Measurements from ENCODE around the gene ORM2. TPM values are rescaled to one million over a fixed set of nuclear protein-coding genes. Genes with fewer than 3 reads are reported as not detected.
A peak's percentile ranks its signal among the peaks of the same experiment; 100 is the strongest.

The ORM2 gene
- total and polyA plus RNA-seq, 10 donors = 0.13 to 0.93 (median 0.38) TPM; not detected in 6

- Histone ChIP-seq H3K27me3 (replicated peaks in 1 of 7) (peaks cover 0 to 12% (median 0%) of the 10 kb centered on the region in 7 donors), H3K9me3 (no peaks in the 10 kb centered on the region), H3K4me1 (peaks cover 0 to 15% (median 4%) of the 10 kb centered on the region in 6 donors), H3K4me3 (no peak overlapping the region), H3K36me3 (no peaks in the 10 kb centered on the region), H3K27ac (no peak overlapping the region)
- TF ChIP-seq CTCF (IDR thresholded peaks at IDR 0.05 in 8 of 11, conservative IDR thresholded peaks at IDR 0.05 in 3 of 11) = no peak
- TF ChIP-seq POLR2AphosphoS5 (IDR thresholded peaks at IDR 0.05) = no peak
- TF ChIP-seq POLR2A (IDR thresholded peaks at IDR 0.05) = no peak
- peak; percentile 48 for DNase-seq
- intact Hi-C loops (cut with DNase I; ENCODE audit: low total_unique reads) = no loop called here
- 55 to 85% (median 76%) methylated on average over 15 of the region's 15 CpGs for WGBS, 5 donors
These were observed 41.9 kb upstream of the ORM2 start for GRCh38 chr9:114287763-114288192.

GRCh38 chr9:114288193-114289091 is 41.2 kb upstream of the ORM2 start:
- TF ChIP-seq POLR2A (IDR thresholded peaks at IDR 0.05) = no peak
- no peak for TF ChIP-seq CTCF (IDR thresholded peaks at IDR 0.05 in 8 of 11, conservative IDR thresholded peaks at IDR 0.05 in 3 of 11)
- TF ChIP-seq POLR2AphosphoS5 (IDR thresholded peaks at IDR 0.05) = no peak
- H3K4me1 ChIP-seq = peaks cover 0 to 15% (median 4%) of the 10 kb centered on the region in 6 donors
- H3K36me3 ChIP-seq = no peaks in the 10 kb centered on the region
- intact Hi-C loops (cut with DNase I; ENCODE audit: low total_unique reads) = no loop called here
- DNase-seq = peak; percentile 63
- peaks cover 0 to 12% (median 0%) of the 10 kb centered on the region in 7 donors for H3K27me3 ChIP-seq (replicated peaks in 1 of 7)
- WGBS, 5 donors = 68 to 78% (median 75%) methylated on average over 14 to 23 of the region's 23 CpGs
- H3K4me3 ChIP-seq = no peak overlapping the region
- H3K27ac ChIP-seq = no peak overlapping the region
- no peaks in the 10 kb centered on the region for H3K9me3 ChIP-seq

- DNase-seq = peak; percentile 59
- intact Hi-C loops (cut with DNase I; ENCODE audit: low total_unique reads) = no loop called here
These were observed 40.6 kb upstream of the ORM2 start for GRCh38 chr9:114289106-114289505.

More at GRCh38 chr9:114289106-114289505, 40.6 kb upstream of the ORM2 start:
- H3K27me3 ChIP-seq (replicated peaks in 1 of 7) = peaks cover 0 to 12% (median 0%) of the 10 kb centered on the region in 7 donors
- H3K36me3 ChIP-seq = no peaks in the 10 kb centered on the region
- no peak overlapping the region for H3K27ac ChIP-seq
- 85 to 93% (median 89%) methylated on average over 10 to 13 of the region's 13 CpGs for WGBS, 5 donors
- no peak for TF ChIP-seq POLR2AphosphoS5 (IDR thresholded peaks at IDR 0.05)
- TF ChIP-seq POLR2A (IDR thresholded peaks at IDR 0.05) = no peak
- no peak for TF ChIP-seq CTCF (IDR thresholded peaks at IDR 0.05 in 8 of 11, conservative IDR thresholded peaks at IDR 0.05 in 3 of 11)
- H3K9me3 ChIP-seq = peaks cover 0 to under 1% (median under 1%) of the 10 kb centered on the region in 8 donors
- no peak overlapping the region for H3K4me3 ChIP-seq
- H3K4me1 ChIP-seq = peaks cover 0 to 15% (median 4%) of the 10 kb centered on the region in 6 donors
